Adipocyte (in vitro differentiated cells): Measurements from ENCODE around the gene TMEM184A.
"Not testable (repeated sequence)": the region's sequence is repeated elsewhere in the genome, so short reads cannot be mapped to it uniquely, and the experiment has no call there.

Source experiments
- DNase-seq: peaks from one replicate; pipeline ENCODE4 v3.0.0-alpha.2; 2015; ENCODE audit warnings: low read depth
- H3K27me3 ChIP-seq: replicated peaks from 2 replicates; pipeline ENCODE4 v1.7.0; 2013; ENCODE audit warnings: mild to moderate bottlenecking, low read length, moderate library complexity; ENCODE audit not compliant: control insufficient read depth, insufficient read depth
- H3K36me3 ChIP-seq: 2 replicates; pipeline ENCODE4 v1.7.0; 2013; ENCODE audit warnings: low read length, mild to moderate bottlenecking, moderate library complexity; ENCODE audit not compliant: control insufficient read depth, insufficient read depth, severe bottlenecking
- H3K4me1 ChIP-seq: 2 replicates; pipeline ENCODE4 v1.7.0; 2013; ENCODE audit warnings: mild to moderate bottlenecking, low read length, moderate library complexity; ENCODE audit not compliant: control insufficient read depth, insufficient read depth
- H3K4me3 ChIP-seq: 2 replicates; pipeline ENCODE4 v1.7.0; 2013; ENCODE audit warnings: mild to moderate bottlenecking, low read length, moderate library complexity
- H3K9ac ChIP-seq: 2 replicates; pipeline ENCODE4 v1.7.0; 2013; ENCODE audit warnings: mild to moderate bottlenecking, low read length, moderate library complexity
- H3K9me3 ChIP-seq: 2 replicates; pipeline ENCODE4 v1.7.0; 2013; ENCODE audit warnings: mild to moderate bottlenecking, low read length, moderate library complexity; ENCODE audit not compliant: control insufficient read depth

Gene TMEM184A

GRCh38 chr7:1523844-1524243, 32.2 kb downstream of the TMEM184A start:
- peaks cover 13% of the 10 kb centered on the region for H3K9me3 ChIP-seq
- H3K36me3 ChIP-seq: no peaks in the 10 kb centered on the region
- DNase-seq: no peak
- H3K4me3 ChIP-seq: no peak overlapping the region
- peaks cover 23% of the 10 kb centered on the region for H3K27me3 ChIP-seq
- H3K4me1 ChIP-seq: peaks cover 3% of the 10 kb centered on the region
- no peak overlapping the region for H3K9ac ChIP-seq

DNA sequence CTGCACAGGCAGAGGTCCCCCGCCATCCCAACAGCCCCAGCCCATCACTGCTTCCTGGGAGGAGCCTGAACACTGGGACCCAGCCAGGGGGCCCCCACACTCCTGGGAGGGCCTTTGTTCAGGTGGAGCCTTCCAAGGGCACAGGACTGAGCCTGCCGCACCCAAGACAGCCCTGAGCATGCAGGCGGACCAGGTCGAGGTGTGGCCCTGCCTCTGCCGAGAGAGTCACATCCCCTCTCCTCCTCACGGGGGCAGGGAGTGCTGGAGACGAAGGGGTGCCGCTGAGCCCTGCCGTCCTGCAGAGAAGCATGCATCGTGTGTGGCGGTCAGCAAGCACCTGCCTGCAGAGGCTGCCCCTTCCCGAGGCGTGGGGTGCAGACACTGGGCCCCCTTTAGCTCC, 32.8 kb downstream of the TMEM184A start:
- Histone ChIP-seq H3K27me3 (peaks cover 23% of the 10 kb centered on the region), H3K4me3 (no peak overlapping the region), H3K9ac (no peak overlapping the region), H3K9me3 (peaks cover 18% of the 10 kb centered on the region), H3K36me3 (no peaks in the 10 kb centered on the region), H3K4me1 (peaks cover 3% of the 10 kb centered on the region)
- no peak for DNase-seq

DNA sequence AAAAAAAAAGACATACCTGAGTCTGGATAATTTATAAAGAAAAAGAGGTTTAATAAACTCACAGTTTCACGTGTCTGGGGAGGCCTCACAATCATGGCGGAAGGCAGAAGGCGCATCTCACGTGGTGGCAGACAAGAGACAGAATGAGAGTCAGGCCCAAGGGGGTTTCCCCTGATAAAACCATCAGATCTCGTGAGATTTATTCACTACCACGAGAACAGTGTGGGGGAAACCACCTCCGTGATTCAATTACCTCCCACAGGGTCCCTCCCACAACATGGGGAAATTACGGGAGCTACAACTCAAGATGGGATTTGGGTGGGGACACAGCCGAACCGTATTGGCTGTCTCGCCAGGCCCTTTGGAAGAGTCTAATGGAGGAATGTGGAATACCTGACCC, 34.5 kb downstream of the TMEM184A start:
- Histone ChIP-seq H3K4me1 (peaks cover under 1% of the 10 kb centered on the region), H3K36me3 (no peaks in the 10 kb centered on the region), H3K4me3 (no peak overlapping the region), H3K9me3 (peaks cover 21% of the 10 kb centered on the region), H3K9ac (no peak overlapping the region), H3K27me3 (peaks cover 20% of the 10 kb centered on the region)
- no peak for DNase-seq

- peaks cover 21% of the 10 kb centered on the region for H3K9me3 ChIP-seq
- H3K36me3 ChIP-seq: no peaks in the 10 kb centered on the region
- H3K9ac ChIP-seq: no peak overlapping the region
- peak; percentile 41 for DNase-seq
- H3K4me1 ChIP-seq: peaks cover 2% of the 10 kb centered on the region
- H3K4me3 ChIP-seq: no peak overlapping the region
- H3K27me3 ChIP-seq: peaks cover 19% of the 10 kb centered on the region
Measured at GRCh38 chr7:1520539-1521234, 35.3 kb downstream of the TMEM184A start.

DNA sequence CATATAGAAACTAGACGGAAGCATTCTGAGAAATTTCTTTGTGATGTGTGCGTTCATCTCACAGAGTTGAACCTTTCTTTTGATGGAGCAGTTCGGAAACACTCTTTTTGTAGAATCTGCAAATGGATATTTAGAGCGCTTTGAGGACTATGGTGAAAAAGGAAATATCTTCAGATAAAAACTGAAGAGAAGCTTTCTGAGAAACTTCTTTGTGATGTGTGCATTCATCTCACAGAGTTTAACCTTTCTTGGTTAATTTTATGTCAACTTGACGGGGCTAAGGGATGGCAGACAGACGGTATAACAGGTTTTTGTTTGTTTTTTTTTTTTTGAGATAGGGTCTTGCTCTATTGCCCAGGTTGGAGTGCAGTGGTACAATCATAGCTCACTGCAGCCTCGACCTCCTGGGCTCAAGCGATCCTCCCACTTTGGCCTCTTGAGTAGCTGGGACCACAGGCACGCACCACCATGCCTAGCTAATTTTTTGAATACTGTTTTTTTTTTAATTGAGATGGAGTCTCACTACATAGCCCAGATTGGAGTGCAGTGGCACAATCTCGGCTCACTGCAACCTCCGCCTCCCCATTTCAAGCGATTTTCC, 36.6 kb downstream of the TMEM184A start:
- Histone ChIP-seq H3K9me3 (peaks cover 21% of the 10 kb centered on the region), H3K27me3 (peaks cover 14% of the 10 kb centered on the region)
- H3K4me3 ChIP-seq, DNase-seq, H3K36me3 ChIP-seq, H3K4me1 ChIP-seq, H3K9ac ChIP-seq: not testable (repeated sequence)

DNA sequence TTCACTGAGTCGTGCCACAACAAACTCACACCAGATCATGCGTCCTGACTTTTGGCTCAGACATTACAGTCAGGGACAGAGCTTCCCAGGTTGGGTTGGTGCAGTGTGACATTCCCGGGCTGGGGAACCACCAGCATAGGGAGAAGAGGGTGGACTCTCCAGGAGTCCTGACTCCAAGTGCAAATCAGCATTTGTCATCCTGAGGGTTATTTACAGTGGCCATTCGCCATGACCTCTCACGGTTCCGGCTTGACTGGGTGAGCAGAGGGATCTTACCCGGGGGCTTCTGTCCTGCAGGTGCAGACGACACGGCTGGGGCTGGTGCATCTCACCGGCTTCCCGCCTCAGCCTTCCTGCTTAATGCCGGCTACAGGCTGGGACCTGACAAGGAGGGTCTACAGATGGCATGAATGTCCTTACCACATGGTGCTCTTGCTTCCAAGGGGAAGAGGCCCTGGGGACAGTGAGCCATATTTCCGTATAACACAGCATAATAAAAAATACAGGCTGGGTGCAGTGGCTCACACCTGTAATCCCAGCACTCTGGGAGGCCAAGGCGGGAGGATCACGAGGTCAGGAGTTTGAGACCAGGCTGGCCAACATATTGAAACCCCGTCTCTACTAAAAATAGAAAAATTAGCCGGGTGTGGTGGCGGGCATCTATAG, 39.3 kb downstream of the TMEM184A start:
- Histone ChIP-seq H3K4me1 (peaks cover 5% of the 10 kb centered on the region), H3K9me3 (peaks cover 21% of the 10 kb centered on the region), H3K4me3 (no peak overlapping the region), H3K27me3 (peaks cover 4% of the 10 kb centered on the region), H3K9ac (no peak overlapping the region), H3K36me3 (no peaks in the 10 kb centered on the region)
- no peak for DNase-seq

- H3K27me3 ChIP-seq, H3K36me3 ChIP-seq, DNase-seq, H3K4me3 ChIP-seq, H3K9ac ChIP-seq, H3K4me1 ChIP-seq: not testable (repeated sequence)
- peaks cover 21% of the 10 kb centered on the region for H3K9me3 ChIP-seq
Measured at GRCh38 chr7:1515509-1515967, 40.5 kb downstream of the TMEM184A start.

DNA sequence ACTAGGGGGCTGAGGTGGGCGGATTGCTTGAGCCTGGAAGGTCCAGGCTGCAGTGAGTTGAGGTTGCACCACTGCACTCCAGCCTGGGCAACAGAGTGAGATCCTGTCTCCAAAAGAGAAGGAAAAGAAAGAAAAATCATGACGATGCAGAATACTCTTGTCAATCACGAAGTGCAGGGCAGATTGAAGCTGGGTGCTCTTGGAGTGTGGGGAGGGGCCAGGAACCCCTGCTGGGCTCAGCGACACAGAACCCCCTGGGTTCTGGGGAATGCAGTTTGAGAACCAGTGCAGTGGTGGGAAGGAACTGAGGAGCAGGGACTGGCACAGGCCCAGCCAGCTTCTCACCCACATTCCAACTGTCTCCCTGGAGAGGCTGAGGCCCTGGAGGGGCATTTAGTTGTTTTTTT, 41.0 kb downstream of the TMEM184A start:
- no peaks in the 10 kb centered on the region for H3K27me3 ChIP-seq
- no peaks in the 10 kb centered on the region for H3K36me3 ChIP-seq
- no peak overlapping the region for H3K9ac ChIP-seq
- peaks cover 5% of the 10 kb centered on the region for H3K4me1 ChIP-seq
- H3K9me3 ChIP-seq: peaks cover 16% of the 10 kb centered on the region
- no peak overlapping the region for H3K4me3 ChIP-seq
- DNase-seq: no peak

DNA sequence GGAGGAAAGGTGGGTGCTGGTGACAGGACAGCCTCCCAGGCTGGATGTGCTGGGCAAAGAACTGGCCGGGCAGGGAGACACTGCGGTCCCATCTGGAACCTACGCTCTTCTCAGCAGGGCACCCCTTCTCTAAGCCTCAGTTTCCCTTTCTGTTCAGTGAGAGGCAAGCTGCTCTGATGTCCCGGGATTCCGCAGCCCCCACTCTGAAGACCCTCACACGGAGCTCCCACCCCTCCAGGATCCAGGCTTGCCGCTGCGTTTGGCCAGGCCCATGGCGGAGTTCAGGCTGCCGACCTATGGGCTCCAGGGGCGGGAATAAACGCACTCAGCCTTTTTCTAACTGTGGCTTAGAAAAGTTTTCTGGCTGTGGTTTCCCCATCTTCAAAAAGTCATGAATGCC, 41.6 kb downstream of the TMEM184A start:
- H3K4me3 ChIP-seq: no peak overlapping the region
- no peaks in the 10 kb centered on the region for H3K36me3 ChIP-seq
- H3K4me1 ChIP-seq: peaks cover 5% of the 10 kb centered on the region
- no peak overlapping the region for H3K9ac ChIP-seq
- no peak for DNase-seq
- H3K9me3 ChIP-seq: peaks cover 13% of the 10 kb centered on the region
- no peaks in the 10 kb centered on the region for H3K27me3 ChIP-seq

- Histone ChIP-seq H3K4me1 (peaks cover 5% of the 10 kb centered on the region), H3K9me3 (peaks cover 6% of the 10 kb centered on the region), H3K36me3 (no peaks in the 10 kb centered on the region), H3K9ac (no peak overlapping the region), H3K4me3 (no peak overlapping the region), H3K27me3 (no peaks in the 10 kb centered on the region)
- DNase-seq: no peak
Measured at GRCh38 chr7:1513657-1514095, 42.3 kb downstream of the TMEM184A start.

DNA sequence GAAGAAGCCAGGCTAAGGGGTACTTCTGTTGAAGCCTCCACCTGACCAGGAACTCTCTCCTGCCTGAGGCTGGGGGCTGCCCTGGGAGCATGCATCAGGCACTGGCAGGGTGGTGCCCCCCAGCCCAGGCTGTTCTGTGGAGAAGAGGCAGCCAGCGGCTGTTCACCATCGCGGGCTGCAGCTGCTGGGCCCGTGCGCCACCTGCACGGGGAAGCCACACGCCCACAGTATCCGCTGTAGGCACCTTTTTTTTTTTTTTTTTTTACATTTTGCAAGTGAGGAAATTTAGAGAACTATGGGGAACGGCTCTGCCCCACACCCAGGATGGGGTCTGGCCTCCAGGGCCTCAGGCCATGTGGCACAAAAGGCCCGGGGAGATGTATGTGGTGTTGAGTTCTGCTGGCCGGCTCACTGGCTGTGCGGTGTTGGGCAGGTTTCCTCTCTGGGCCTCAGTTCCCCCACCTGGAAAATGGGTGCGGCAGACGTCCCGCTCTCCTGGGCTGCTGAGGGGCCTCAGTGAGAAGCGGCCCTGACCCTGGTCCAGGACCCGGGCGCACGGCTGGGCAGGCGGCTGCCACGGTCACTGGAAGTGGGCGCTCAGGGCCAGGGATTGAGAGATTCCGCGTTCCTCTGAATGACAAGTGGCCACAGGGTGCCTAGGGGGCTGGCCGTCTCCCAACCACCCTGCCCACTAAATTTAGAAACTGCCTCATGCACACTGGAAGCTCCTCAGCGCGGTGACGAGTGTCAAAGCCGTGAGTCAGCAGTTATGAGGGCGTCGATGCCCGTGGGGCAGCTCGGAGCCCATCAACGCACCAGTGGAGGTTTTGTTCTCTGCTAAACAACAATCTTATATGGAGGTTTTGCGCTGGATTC, 43.0 kb downstream of the TMEM184A start:
- peaks cover 5% of the 10 kb centered on the region for H3K4me1 ChIP-seq
- H3K4me3 ChIP-seq: no peak overlapping the region
- H3K9me3 ChIP-seq: peaks cover under 1% of the 10 kb centered on the region
- H3K36me3 ChIP-seq: no peaks in the 10 kb centered on the region
- DNase-seq: peak; percentile 74
- no peaks in the 10 kb centered on the region for H3K27me3 ChIP-seq
- H3K9ac ChIP-seq: no peak overlapping the region
